HPDE6-E6E7 (cell line): ENCODE results near the gene KLF3.

ENCODE experiments used
- DNase-seq: peaks from one replicate; pipeline ENCODE4 v3.0.0; 2011; ENCODE audit warnings: missing footprints; ENCODE audit errors: extremely low spot score

Gene KLF3

DNA sequence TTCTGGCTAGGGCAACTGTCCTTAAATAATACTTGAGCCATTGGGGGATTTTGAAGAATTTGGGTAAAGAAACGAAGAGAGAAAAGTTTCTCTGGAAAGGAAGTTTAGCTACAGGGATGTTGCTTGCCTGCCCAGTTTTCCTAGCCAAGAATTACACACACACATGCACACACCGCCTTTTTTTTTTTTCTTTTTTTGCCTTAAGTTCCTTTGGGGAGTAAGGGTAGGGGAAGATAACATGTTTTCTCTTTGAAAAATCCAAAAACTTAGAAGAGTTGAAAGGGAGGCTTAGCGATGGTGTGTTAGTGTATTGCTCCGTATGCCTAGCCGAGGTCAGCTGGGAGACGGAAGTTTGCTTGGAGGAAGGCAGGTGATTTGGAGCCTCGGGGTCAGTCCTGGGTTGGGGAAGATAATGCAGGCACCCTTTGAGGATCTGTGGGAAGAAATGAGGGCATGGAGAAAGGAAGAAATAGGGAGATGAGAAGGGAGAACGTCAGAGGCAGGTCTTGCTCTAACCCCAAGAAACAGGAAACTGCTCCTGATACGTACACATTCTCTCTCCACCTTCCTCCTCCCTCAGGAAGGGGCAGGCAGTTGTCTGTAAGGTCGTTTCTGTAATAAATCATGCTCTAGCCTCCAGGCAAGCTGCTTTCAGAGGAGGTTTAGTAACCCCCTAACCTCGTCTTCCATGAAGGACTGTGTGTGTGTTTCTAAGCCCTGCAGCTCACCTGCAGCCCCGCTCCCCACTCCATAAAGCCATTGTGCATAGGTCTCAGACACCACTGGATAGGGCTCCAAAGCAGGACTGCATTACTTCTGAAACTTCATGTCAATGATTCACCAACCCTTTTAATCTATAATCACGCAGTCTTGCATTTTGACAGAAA lies 10.5 kb downstream of the KLF3 start:
- no peak for DNase-seq

DNA sequence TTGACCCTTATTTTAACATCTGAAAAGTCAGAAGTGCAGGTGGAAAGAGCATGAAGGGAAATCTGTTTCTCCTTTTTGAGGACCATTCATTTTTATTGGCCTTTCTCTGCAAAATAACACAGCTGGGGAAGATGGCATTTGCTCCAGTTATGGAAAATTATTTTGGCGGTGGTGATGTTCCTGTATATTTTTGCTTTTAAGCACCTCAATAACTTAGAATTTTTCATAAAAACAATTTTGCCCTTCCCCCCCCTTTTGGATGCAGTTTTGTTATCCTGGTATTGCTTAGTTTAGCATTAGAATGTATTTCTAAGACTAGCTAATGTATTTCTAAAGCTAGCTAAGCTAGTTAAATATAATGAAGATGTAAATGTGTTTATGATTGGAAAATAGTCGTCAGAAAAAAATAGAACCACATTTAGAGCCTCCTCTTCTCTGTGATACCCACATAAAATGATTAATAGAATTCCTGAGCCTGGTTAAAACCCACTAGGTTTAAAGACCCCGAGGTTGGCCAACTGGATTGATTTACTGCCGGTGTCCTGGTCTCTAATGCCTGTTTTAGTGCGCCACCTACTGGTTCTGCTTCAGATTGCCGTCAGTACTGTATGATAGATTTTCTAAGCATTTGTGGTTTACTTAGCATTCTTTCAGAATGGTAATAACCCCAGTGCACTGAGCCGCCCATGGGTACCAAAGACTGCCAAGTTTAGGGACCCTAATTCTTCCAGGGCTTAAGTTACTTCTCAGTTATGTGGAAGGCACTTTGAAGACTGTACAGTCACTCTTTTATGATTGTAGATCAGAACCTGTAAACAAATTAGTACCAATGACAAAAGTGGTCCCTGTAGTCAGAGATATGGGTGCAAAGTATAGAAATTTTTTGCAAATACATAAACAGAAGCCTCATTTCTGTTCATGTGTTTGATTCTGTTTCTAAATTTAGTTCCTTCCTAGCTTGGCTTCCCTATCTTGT lies 11.4 kb downstream of the KLF3 start:
- DNase-seq: no peak

GRCh38 chr4:38676986-38677385 lies 13.0 kb downstream of the KLF3 start:
- DNase-seq: no peak

DNA sequence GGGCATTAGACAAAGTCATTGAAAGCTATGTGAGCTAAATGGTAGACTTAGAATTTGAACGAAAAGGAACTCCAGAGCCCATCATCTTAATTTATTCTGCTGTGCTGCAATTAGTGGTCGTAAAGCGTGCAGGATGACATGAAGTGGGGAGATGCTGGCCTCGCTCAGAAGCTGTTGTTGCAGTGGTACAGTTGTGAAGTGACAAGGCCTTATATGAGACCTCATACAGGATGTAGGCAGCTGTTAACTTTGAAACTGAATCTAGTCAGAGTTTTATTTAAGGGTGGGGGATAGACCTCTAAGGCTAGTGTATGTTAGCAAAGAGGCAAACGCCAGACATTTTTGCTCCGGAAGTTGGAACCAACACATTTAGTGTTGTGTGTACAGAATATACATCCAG lies 13.4 kb downstream of the KLF3 start:
- DNase-seq: no peak

DNA sequence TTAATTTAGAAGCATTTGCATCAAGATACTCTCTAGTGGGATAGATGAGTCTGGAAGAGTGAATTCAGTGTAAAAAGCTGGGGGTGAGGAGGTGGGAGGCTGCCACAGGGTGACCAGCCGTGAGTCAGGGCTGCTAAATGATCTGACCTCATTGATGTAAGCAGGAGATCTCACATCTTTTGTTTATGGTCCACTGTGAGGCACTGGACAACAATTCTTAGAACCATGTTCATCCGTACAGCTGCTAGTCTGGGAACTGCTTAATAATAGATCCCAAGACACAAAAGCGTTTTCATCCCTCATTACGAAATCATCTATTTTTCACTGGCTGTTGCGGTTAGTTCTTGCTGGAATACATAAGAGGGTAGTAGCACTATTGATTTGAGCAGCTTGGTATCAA lies 14.1 kb downstream of the KLF3 start:
- DNase-seq: no peak

- no peak for DNase-seq
Observed at GRCh38 chr4:38679921-38680320, 15.9 kb downstream of the KLF3 start.

DNA sequence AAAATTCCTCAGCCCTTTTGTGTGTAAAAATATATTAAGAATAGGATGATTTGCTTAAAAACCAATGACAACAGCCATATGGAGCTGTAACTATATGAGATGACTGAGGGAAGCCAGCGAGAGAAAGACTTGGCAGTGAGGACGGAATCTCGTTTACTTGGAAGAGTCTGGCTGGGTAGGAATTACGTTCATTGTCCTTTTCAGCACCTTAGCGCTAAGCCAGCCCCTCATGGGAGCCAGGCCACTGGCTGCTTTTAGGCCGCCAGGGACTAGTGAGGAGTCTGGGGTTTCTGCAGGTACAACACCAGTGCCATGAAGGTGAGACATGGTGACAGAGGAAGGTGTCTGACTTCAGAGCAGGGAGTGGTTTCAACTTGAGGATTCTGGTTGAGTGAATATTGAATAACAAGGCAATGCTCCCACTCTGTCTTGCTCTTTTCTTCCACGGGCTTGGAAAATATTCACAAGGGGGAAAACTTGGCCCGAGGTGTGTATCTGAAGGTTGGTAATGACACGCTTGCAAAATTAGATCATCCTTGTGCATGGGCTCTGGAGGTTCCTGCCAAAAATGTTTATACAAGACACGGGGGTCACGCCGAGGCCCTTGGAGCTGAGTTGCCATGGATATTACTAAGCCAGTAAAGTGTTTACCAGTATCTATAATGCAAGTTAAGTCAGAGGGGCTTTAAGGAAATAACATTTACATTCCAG lies 17.4 kb downstream of the KLF3 start:
- DNase-seq: no peak

DNA sequence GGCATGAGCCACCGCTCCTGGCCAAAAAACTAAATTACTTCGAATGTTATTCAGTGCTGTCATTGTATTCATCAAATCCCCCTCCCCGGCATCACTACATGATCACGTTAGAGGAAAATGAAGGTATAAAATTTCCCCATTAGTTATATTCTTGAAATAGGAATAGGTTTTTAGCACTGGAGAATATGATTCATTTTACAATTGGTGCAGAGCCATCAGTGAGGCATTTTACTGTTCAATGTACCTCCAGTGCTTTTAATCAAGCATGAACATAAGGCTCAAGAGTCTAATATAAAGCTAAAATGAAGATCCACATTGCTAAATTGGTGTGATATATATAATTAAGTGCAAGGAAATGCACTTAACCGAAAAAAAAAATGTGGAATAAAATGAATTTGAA lies 18.3 kb downstream of the KLF3 start:
- no peak for DNase-seq

DNA sequence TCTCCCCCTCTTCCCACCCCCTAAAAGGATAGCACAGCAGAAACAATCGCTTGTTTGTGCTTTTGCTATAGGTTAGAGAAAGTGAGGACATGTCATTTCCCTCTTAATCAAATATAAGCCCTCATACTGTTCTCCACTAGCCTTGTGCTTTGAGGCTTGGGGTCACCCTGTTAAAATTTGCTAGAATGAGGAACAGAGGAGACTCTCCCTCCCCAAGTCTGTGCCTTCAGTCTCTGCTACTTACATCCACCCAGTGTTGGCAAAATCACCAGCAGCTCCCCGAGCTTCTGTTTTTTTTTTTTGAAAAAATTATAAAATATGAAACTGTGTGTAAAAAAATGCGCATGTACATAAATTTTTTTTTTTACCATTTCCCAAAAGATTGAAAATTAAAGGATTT lies 19.3 kb downstream of the KLF3 start:
- DNase-seq: no peak

DNA sequence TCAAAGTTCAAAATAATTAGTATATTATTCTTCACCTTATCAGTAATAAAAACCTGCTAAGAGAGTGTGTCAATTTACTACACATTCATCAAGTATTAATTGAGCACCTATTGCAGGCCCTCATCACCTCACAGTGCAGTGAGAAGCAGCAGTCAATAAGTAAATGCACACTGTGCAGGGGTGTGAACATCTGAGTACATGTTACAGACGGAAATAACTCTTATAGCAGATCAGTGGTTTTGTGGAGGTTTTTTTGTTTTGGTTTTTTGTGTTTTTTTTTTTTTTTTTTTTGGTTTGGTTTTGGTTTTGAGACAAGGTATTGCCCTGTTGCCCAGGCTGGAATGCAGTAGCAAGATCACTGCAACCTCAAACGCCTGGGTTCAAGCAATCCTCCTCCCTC lies 20.3 kb downstream of the KLF3 start:
- no peak for DNase-seq

DNA sequence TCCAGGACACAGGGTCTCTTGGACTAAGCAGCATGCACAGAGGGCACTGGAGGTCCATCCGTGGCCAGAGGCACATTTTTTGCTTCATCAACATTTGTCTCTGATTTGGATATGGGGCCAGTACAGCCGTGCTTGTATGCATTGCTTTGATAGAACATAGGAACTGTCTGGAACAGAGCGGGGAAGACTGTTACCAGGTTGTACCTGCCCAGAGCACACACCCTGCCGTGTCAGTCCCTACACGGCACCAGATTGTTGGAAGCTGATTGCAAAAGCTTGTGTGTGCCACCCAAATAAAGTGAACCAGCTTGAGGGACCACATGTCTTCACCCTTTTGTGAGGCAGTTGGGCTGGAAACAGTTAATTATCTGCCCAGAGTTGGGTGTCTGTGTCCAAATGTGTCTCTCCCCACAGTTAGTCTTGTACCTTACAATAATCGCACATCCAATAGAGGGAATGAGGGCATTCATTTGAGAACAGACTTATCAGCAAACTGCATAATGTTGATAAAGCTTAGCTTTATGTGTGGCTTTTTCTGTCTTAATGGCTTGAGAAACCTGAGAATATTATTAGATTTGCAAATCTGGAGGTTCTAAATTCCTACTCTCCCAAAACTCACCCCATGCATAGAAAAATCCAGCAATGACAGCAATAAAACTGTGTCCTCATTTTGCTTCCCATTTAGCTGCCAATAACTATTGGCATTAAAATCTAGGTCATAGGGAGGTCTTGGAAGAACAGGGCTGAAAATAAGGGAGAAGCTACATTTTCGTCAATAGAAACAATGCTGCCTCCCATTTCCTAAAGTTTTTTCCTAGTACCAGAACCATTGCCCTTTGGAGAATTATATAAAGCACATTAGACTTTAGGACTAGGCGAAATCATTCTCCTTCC lies 21.2 kb downstream of the KLF3 start:
- no peak for DNase-seq

- no peak for DNase-seq
Observed at GRCh38 chr4:38686682-38687081, 22.7 kb downstream of the KLF3 start.

GRCh38 chr4:38687571-38688011 lies 23.6 kb downstream of the KLF3 start:
- DNase-seq: peak; percentile 64

- DNase-seq: no peak
Observed at GRCh38 chr4:38688676-38689355, 24.8 kb downstream of the KLF3 start.

GRCh38 chr4:38691251-38692008 lies 27.4 kb downstream of the KLF3 start:
- no peak for DNase-seq

DNA sequence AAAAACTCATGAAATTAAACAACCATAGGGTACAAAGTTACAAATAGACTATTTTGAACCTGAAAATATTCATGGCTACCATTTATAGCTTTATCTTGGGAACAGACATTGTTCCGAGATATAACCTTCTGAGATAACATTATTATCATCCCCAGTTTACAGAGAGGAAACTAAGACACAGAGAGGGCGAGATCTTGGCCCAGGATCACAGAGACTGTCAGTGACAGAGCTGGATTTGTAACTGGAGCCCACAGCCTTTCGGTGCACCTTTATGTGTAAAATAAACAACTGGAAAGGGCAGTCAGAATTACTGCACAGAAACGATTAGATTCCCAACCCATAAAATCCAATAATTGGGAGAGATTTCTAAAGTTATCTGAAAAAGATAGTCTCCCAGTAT lies 28.4 kb downstream of the KLF3 start:
- no peak for DNase-seq

DNA sequence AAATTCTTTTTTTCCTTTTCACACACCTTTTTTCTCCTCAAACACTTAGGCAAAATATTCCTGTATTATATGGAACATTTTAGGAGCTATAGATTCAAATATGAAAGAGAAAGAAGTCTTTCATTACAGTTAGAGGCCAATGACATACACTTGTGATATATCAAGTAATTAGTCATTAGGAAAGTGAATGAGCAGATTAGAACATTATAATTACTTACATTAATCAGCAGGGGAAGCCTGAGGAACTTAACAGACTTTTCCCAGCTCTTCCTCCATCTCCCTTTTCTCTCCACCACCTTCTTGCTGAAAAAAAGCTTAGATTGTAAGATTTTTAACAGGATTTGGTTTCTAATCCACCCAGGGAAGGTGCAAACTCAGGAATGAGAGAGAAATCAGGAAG lies 29.6 kb downstream of the KLF3 start:
- no peak for DNase-seq

GRCh38 chr4:38694330-38694729 lies 30.3 kb downstream of the KLF3 start:
- DNase-seq: no peak

GRCh38 chr4:38695809-38696208 lies 31.8 kb downstream of the KLF3 start:
- DNase-seq: no peak

- no peak for DNase-seq
Observed at GRCh38 chr4:38696697-38697096, 32.7 kb downstream of the KLF3 start.
